Measurements from ENCODE around the gene GLOD4.

- TF ChIP-seq POLR2A (IDR thresholded peaks at IDR 0.05) = no peak
- TF ChIP-seq EP300 (IDR thresholded peaks at IDR 0.05) = no peak
- TF ChIP-seq CTCF (IDR thresholded peaks at IDR 0.05) = no peak
- no peak for TF ChIP-seq POLR2AphosphoS5 (IDR thresholded peaks at IDR 0.05)
These were observed 60.5 kb downstream of the GLOD4 start for GRCh38 chr17:721540-721937.

All from sigmoid colon (tissue), 4 donors.